HG03175 (cell line): Measurements from ENCODE around the gene UBE2J2.
"Not testable (repeated sequence)": the region's sequence is repeated elsewhere in the genome, so short reads cannot be mapped to it uniquely, and the experiment has no call there.

Experiments used
- ATAC-seq: cut with Tn5 transposase; IDR thresholded peaks from one replicate; pipeline ENCODE4 v1.9.1; 2021; ENCODE audit warnings: mild to moderate bottlenecking, moderate library complexity; ENCODE audit not compliant: unreplicated experiment

UBE2J2 gene

GRCh38 chr1:1273512-1274298 is at the start of gene UBE2J2:
Gene UBE2J2 (minus strand): TSS chr1:1273854. CDS start chr1:1267992, 5,862 bp downstream.
- peak; percentile 85 for ATAC-seq

GRCh38 chr1:1322952-1323351 is 49.3 kb upstream of the UBE2J2 start:
- no peak for ATAC-seq

GRCh38 chr1:1322418-1322817 is 48.8 kb upstream of the UBE2J2 start:
- ATAC-seq = no peak

GRCh38 chr1:1321477-1321876 is 47.8 kb upstream of the UBE2J2 start:
- ATAC-seq = no peak

- no peak for ATAC-seq
Observed at GRCh38 chr1:1320666-1321448, 47.2 kb upstream of the UBE2J2 start.

GRCh38 chr1:1319646-1319941 is 45.9 kb upstream of the UBE2J2 start:
- no peak for ATAC-seq

GRCh38 chr1:1318777-1319645 is 45.4 kb upstream of the UBE2J2 start:
- ATAC-seq = no peak

- ATAC-seq = no peak
Observed at GRCh38 chr1:1318131-1318652, 44.5 kb upstream of the UBE2J2 start.

- no peak for ATAC-seq
Observed at GRCh38 chr1:1317420-1317819, 43.8 kb upstream of the UBE2J2 start.

- ATAC-seq = not testable (repeated sequence)
Observed at GRCh38 chr1:1316199-1316598, 42.5 kb upstream of the UBE2J2 start.

GRCh38 chr1:1315435-1315954 is 41.8 kb upstream of the UBE2J2 start:
- no peak for ATAC-seq

- no peak for ATAC-seq
Observed at GRCh38 chr1:1314678-1315335, 41.2 kb upstream of the UBE2J2 start.

- ATAC-seq = no peak
Observed at GRCh38 chr1:1314237-1314586, 40.6 kb upstream of the UBE2J2 start.

GRCh38 chr1:1313500-1314236 is 40.0 kb upstream of the UBE2J2 start:
- ATAC-seq = no peak

GRCh38 chr1:1312450-1313314 is 39.0 kb upstream of the UBE2J2 start:
- no peak for ATAC-seq

GRCh38 chr1:1311107-1312104 is 37.8 kb upstream of the UBE2J2 start:
- no peak for ATAC-seq

- no peak for ATAC-seq
Observed at GRCh38 chr1:1310476-1311053, 36.9 kb upstream of the UBE2J2 start.

GRCh38 chr1:1310109-1310385 is 36.4 kb upstream of the UBE2J2 start:
- no peak for ATAC-seq
